ENCODE results near the gene GSC2. TPM values are rescaled to one million over a fixed set of nuclear protein-coding genes. Genes with fewer than 3 reads are reported as not detected.

GSC2 gene, protein sequence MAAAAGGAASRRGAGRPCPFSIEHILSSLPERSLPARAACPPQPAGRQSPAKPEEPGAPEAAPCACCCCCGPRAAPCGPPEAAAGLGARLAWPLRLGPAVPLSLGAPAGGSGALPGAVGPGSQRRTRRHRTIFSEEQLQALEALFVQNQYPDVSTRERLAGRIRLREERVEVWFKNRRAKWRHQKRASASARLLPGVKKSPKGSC
- total RNA-seq, result not detected

- no peak for ATAC-seq (ENCODE audit: low FRiP score)
- TF ChIP-seq, protein P1, sequence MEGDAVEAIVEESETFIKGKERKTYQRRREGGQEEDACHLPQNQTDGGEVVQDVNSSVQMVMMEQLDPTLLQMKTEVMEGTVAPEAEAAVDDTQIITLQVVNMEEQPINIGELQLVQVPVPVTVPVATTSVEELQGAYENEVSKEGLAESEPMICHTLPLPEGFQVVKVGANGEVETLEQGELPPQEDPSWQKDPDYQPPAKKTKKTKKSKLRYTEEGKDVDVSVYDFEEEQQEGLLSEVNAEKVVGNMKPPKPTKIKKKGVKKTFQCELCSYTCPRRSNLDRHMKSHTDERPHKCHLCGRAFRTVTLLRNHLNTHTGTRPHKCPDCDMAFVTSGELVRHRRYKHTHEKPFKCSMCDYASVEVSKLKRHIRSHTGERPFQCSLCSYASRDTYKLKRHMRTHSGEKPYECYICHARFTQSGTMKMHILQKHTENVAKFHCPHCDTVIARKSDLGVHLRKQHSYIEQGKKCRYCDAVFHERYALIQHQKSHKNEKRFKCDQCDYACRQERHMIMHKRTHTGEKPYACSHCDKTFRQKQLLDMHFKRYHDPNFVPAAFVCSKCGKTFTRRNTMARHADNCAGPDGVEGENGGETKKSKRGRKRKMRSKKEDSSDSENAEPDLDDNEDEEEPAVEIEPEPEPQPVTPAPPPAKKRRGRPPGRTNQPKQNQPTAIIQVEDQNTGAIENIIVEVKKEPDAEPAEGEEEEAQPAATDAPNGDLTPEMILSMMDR (IDR thresholded peaks at IDR 0.05), result no peak
Measured at GRCh38 chr22:19149991-19150390, at the start of gene GSC2. TSS of gene GSC2 (minus strand) at chr22:19150292. CDS start at chr22:19150283, 9 bp downstream.

GRCh38 chr22:19199479-19199878 is 49.4 kb upstream of the GSC2 start:
- TF ChIP-seq, protein P1 (IDR thresholded peaks at IDR 0.05), result no peak
- DNase-seq (ENCODE audit: low spot score) (no peak), ATAC-seq (ENCODE audit: low FRiP score) (no peak)

More at GRCh38 chr22:19149991-19150390, at the start of gene GSC2:
- DNase-seq (ENCODE audit: low spot score), result no peak

DNA sequence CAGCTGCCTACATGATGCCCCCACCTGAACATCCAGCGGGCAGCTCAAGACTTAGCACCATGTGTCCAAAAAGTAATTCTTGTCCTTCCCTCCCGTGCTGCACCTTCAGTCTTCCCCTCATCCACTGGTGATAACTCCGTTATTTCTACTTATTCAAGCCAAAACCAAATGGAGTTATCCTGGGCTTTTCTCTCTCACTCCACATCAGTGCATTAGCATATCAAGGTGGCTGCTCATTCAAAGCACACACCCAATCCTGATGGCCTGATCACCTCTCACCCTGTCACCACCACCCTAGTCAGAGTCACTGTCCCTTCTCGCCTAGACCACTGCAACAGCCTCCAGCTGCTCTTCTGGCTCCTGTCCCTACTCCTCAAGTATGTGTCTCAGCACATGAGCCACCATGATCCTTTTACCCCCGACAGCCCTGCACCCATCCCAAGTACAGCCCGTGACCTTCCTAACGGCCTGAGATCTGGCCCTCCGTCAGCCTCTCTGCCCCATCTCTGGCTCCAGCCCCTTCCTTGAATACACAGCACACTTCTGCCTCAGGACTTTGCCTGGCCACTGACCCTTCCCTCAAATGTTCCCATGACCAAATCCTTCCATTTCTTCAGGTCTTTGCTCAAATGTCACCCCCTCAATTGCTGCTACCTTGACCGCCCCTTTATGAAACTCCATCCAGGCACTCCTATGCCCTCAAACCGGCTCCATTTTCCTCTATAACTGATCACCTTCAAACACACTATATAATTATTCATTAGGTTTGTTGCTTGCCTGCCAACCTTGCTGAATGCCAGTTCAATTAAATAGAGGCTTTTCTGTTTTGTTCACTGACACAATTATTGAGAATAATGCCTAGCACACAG is 48.1 kb upstream of the GSC2 start:
- DNase-seq (ENCODE audit: low spot score) (no peak), ATAC-seq (ENCODE audit: low FRiP score) (no peak)
- TF ChIP-seq, protein P1 (IDR thresholded peaks at IDR 0.05), result no peak

- TF ChIP-seq, protein P1 (IDR thresholded peaks at IDR 0.05), result no peak
- ATAC-seq (ENCODE audit: low FRiP score), result no peak
Measured at GRCh38 chr22:19196841-19197612, 46.9 kb upstream of the GSC2 start.

DNA sequence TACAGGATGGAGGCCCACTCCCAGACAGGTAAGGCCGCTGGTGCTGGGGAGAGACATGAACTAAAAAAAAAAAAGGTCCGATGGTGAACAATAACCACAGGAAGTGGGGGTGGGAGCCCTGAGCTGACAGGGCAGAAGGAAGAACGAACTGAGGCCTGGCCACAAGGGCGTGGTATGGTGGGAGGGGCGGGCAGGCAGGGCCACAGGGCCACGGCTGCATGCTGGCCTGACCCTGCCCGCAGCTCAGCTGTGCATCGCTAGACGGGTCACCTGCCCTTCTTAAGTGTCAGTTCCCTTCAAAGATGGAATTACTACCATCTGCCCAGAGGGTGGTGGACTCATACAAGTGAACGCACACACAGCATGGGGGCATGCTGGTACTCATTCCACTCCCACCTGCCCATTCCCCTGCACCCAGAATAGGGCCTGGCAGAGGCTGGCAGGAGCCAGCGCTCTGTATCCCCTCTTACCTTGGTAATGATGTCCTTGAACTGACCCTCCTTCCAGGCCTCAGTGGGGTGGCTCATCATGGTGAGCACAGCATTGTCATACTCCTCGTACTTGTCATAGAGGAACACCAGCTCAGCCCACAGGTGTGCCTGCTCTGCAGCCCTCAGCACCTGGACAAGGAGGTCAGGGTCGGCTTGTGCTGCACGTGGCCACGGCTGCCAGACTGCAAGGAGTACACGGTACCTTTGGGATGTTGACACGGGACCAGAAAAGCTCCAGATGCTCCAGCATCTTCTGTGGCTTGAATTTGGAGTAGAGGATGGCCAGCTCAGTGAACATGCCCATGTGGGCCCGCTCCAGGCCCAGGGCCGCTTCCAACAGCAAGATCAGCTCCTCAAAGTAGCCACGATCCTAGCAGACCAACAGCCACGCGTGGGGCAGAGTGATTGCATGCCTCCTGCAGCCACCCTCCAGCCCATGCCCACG is 46.0 kb upstream of the GSC2 start:
- ATAC-seq (ENCODE audit: low FRiP score) (no peak), DNase-seq (ENCODE audit: low spot score) (no peak)
- TF ChIP-seq, protein P1 (IDR thresholded peaks at IDR 0.05), result no peak

More at GRCh38 chr22:19196841-19197612, 46.9 kb upstream of the GSC2 start:
- DNase-seq (ENCODE audit: low spot score), result no peak
